Activated CD4-positive, alpha-beta T cell treated with anti-CD3 and anti-CD28 coated beads, Interleukin-2, Interleukin-4, amounts not matched to agents 100 ng/mL and 50 ng/mL, durations not matched to agents 16 hours and 8 hours (primary cell): Measurements from ENCODE around the gene CYTH2.
"Not testable (repeated sequence)": the region's sequence is repeated elsewhere in the genome, so short reads cannot be mapped to it uniquely, and the experiment has no call there.

ENCODE experiments used
- DNase-seq: peaks from one replicate; pipeline ENCODE4 v3.0.0-alpha.2; 2020; ENCODE audit warnings: low spot score

The CYTH2 gene

GRCh38 chr19:48477067-48477685, 8.0 kb downstream of the CYTH2 start:
- no peak for DNase-seq

GRCh38 chr19:48477698-48478338, 8.6 kb downstream of the CYTH2 start:
- DNase-seq, result no peak

GRCh38 chr19:48478339-48479256, 9.4 kb downstream of the CYTH2 start:
- no peak for DNase-seq

GRCh38 chr19:48479686-48480085, 10.5 kb downstream of the CYTH2 start:
- DNase-seq, result no peak

- DNase-seq, result no peak
These were observed 11.0 kb downstream of the CYTH2 start for GRCh38 chr19:48480183-48480557.

GRCh38 chr19:48480558-48481500, 11.7 kb downstream of the CYTH2 start:
- DNase-seq, result peak; percentile 58

- no peak for DNase-seq
These were observed 12.9 kb downstream of the CYTH2 start for GRCh38 chr19:48481846-48482639.

- no peak for DNase-seq
These were observed 14.1 kb downstream of the CYTH2 start for GRCh38 chr19:48483301-48483700.

GRCh38 chr19:48484247-48484893, 15.2 kb downstream of the CYTH2 start:
- no peak for DNase-seq

GRCh38 chr19:48484931-48485612, 15.9 kb downstream of the CYTH2 start:
- DNase-seq, result no peak

GRCh38 chr19:48486706-48487105, 17.5 kb downstream of the CYTH2 start:
- not testable (repeated sequence) for DNase-seq

GRCh38 chr19:48487544-48487943, 18.4 kb downstream of the CYTH2 start:
- no peak for DNase-seq

GRCh38 chr19:48487948-48488347, 18.8 kb downstream of the CYTH2 start:
- DNase-seq, result no peak

GRCh38 chr19:48488478-48488877, 19.3 kb downstream of the CYTH2 start:
- DNase-seq, result not testable (repeated sequence)

- peak; percentile 84 for DNase-seq
These were observed 20.5 kb downstream of the CYTH2 start for GRCh38 chr19:48489608-48490216.

- peak; percentile 32 for DNase-seq
These were observed 22.0 kb downstream of the CYTH2 start for GRCh38 chr19:48490981-48491792.

- no peak for DNase-seq
These were observed 22.6 kb downstream of the CYTH2 start for GRCh38 chr19:48491793-48492123.

GRCh38 chr19:48492925-48493717, 24.0 kb downstream of the CYTH2 start:
- DNase-seq, result peak; percentile 79
